Measurements from ENCODE around the gene ACAA1. TPM values are rescaled to one million over a fixed set of nuclear protein-coding genes. Genes with fewer than 3 reads are reported as not detected.

ACAA1 gene
- total RNA-seq, 1 experiment from 2014 or later: 58.9 TPM

DNA sequence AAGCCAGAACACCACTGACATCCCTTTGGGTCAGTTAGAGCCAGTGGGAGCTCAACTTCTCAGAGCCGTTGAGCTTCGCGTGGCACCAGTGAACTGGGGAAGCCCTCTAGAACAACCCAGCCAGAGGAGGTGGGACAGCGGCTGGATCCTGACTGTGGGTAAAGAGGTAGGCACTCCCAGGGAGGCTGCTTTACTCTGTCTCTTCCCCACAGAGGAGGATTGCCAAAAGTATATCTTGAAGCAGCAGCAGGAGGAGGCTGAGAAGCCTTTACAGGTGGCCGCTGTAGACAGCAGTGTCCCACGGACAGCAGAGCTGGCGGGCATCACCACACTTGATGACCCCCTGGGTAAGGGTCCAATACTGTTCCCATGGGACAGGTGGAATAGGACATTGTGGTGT lies 2.7 kb upstream of the ACAA1 start:
- no TSS peak for BruUV-seq (replicated peaks)
- Histone ChIP-seq H3K27me3 (ENCODE audit: insufficient read depth, low read depth) (no peaks in the 10 kb centered on the region), H3F3A (ENCODE audit: insufficient read depth, low read depth) (peaks cover 31% of the 10 kb centered on the region; the same call in 1 of the 2 replicates), H4K20me1 (ENCODE audit: insufficient read depth) (no peaks in the 10 kb centered on the region), H3K27ac (no peak overlapping the region), H3K9me3 (ENCODE audit: insufficient read depth, low read depth) (no peaks in the 10 kb centered on the region), H3K4me1 (replicated peaks; ENCODE audit: insufficient read depth) (peaks cover 53% of the 10 kb centered on the region), H2AFZ (no peak overlapping the region), H3K9me2 (ENCODE audit: insufficient read depth) (no peaks in the 10 kb centered on the region), H3K36me3 (ENCODE audit: low read depth) (no peaks in the 10 kb centered on the region), H3K4me2 (peak overlapping the region; percentile 97), H3K79me2 (ENCODE audit: low read depth) (peaks cover 35% of the 10 kb centered on the region), H3K4me3 (no peak overlapping the region; the same call in 1 of the 2 replicates)
- intact Hi-C loops (cut with micrococcal nuclease; ENCODE audit: unreplicated experiment): loop anchor here (5.0 to 10.0 kb wide), 4 partner anchors 108 to 1147 kb away; partner anchors contain the start of genes ACVR2B, EPM2AIP1 and MLH1
- ChIA-PET POLR2A (ENCODE audit: unreplicated experiment) (no interaction called here), CTCF (no interaction called here)
- no peak for DNase-seq
- TF ChIP-seq, protein P1, sequence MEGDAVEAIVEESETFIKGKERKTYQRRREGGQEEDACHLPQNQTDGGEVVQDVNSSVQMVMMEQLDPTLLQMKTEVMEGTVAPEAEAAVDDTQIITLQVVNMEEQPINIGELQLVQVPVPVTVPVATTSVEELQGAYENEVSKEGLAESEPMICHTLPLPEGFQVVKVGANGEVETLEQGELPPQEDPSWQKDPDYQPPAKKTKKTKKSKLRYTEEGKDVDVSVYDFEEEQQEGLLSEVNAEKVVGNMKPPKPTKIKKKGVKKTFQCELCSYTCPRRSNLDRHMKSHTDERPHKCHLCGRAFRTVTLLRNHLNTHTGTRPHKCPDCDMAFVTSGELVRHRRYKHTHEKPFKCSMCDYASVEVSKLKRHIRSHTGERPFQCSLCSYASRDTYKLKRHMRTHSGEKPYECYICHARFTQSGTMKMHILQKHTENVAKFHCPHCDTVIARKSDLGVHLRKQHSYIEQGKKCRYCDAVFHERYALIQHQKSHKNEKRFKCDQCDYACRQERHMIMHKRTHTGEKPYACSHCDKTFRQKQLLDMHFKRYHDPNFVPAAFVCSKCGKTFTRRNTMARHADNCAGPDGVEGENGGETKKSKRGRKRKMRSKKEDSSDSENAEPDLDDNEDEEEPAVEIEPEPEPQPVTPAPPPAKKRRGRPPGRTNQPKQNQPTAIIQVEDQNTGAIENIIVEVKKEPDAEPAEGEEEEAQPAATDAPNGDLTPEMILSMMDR (conservative IDR thresholded peaks at IDR 0.05): no peak
- no peak for TF ChIP-seq EZH2 (IDR thresholded peaks at IDR 0.05; ENCODE audit: low read depth)

DNA sequence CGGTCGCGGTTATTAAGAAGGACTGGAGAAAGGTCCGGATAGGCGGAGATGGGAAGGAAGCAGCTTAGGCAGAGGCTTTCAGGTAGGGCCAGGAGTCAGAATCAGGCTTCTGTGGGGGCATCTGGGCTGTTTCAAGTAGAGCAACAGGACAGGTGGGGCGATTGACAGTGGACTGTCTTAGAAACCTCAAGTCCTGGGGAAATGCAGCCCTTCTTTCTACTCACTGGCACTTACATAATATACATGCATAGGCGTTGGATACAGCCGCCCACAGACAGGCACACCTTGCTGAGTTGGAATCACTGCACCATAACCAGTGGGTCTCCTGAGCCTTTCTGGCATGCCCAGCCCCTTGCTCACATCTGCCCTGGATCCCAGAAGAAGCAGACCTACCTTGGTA lies 2.3 kb upstream of the ACAA1 start:
- no peaks in the 10 kb centered on the region for H3K27me3 ChIP-seq (ENCODE audit: insufficient read depth, low read depth)
- H3K79me2 ChIP-seq (ENCODE audit: low read depth): peaks cover 40% of the 10 kb centered on the region
- no peaks in the 10 kb centered on the region for H4K20me1 ChIP-seq (ENCODE audit: insufficient read depth)
- no peaks in the 10 kb centered on the region for H3K9me3 ChIP-seq (ENCODE audit: insufficient read depth, low read depth)
- H2AFZ ChIP-seq: peak overlapping the region; percentile 93
- peaks cover 57% of the 10 kb centered on the region for H3K4me1 ChIP-seq (replicated peaks; ENCODE audit: insufficient read depth)
- no peaks in the 10 kb centered on the region for H3K9me2 ChIP-seq (ENCODE audit: insufficient read depth)
- no TSS peak for BruUV-seq (replicated peaks)
- DNase-seq: no peak
- H3K4me2 ChIP-seq: peak overlapping the region; percentile 97
- POLR2A ChIA-PET (ENCODE audit: unreplicated experiment): interaction anchor here (0.7 kb wide), 1 partner anchor 9 kb away, joined by 5 read pairs; no protein-coding TSS in a partner anchor
- no peak for TF ChIP-seq EZH2 (IDR thresholded peaks at IDR 0.05; ENCODE audit: low read depth)
- TF ChIP-seq, protein P1 (conservative IDR thresholded peaks at IDR 0.05): no peak
- H3K27ac ChIP-seq: no peak overlapping the region
- intact Hi-C loops (cut with micrococcal nuclease; ENCODE audit: unreplicated experiment): loop anchor here (5.0 to 10.0 kb wide), 4 partner anchors 108 to 1147 kb away; partner anchors contain the start of genes ACVR2B, EPM2AIP1 and MLH1
- H3K4me3 ChIP-seq: peak overlapping the region; percentile 98
- H3F3A ChIP-seq (ENCODE audit: insufficient read depth, low read depth): peaks cover 32% of the 10 kb centered on the region; the same call in 1 of the 2 replicates
- CTCF ChIA-PET: no interaction called here
- no peaks in the 10 kb centered on the region; the same call in 1 of the 2 replicates for H3K36me3 ChIP-seq (ENCODE audit: low read depth)

DNA sequence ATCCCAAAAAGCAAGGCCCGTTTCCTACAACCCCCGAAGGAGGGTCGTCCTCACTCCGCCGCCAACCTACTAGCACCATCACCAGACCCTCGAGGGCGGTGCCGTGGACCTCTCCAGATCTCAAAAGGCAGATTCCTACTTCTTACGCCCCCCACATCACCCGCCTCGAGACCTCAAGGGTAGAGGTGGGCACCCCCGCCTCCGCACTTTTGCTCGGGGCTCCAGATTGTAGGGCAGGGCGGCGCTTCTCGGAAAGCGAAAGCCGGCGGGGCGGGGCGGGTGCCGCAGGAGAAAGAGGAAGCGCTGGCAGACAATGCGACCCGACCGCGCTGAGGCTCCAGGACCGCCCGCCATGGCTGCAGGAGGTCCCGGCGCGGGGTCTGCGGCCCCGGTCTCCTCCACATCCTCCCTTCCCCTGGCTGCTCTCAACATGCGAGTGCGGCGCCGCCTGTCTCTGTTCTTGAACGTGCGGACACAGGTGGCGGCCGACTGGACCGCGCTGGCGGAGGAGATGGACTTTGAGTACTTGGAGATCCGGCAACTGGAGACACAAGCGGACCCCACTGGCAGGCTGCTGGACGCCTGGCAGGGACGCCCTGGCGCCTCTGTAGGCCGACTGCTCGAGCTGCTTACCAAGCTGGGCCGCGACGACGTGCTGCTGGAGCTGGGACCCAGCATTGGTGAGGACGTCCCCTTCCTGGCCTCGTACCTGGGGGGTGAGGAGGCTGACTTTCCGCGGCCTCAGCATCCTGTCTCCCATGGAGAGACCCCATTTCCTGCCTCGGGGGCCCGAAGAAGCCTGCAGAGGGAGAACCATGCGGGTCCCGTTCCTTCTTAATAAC lies 1.6 kb upstream of the ACAA1 start, which contains the start of gene MYD88:
Gene MYD88 (plus strand): TSS at position 313 of the 842 bp plus-strand sequence. CDS start 40 bp downstream, at position 353.
- BruUV-seq (replicated peaks): no TSS peak
- ChIA-PET CTCF (no interaction called here), POLR2A (ENCODE audit: unreplicated experiment) (interaction anchor here (0.7 kb wide), 2 partner anchors 10 to 27 kb away, joined by 5 to 8 read pairs; partner anchors contain the start of gene OXSR1)
- peak in 1 of 2 experiments; percentile 70 for DNase-seq
- H3K9me3 ChIP-seq (ENCODE audit: insufficient read depth, low read depth): no peaks in the 10 kb centered on the region
- H4K20me1 ChIP-seq (ENCODE audit: insufficient read depth): no peaks in the 10 kb centered on the region
- H3K4me2 ChIP-seq: peak within 1 kb of the TSS; percentile 97
- H3K79me2 ChIP-seq (ENCODE audit: low read depth): peaks cover 44% of the 10 kb centered on the region
- H2AFZ ChIP-seq: peak within 1 kb of the TSS; percentile 93
- H3F3A ChIP-seq (ENCODE audit: insufficient read depth, low read depth): peaks cover 38% of the 10 kb centered on the region; the same call in 1 of the 2 replicates
- intact Hi-C loops (cut with micrococcal nuclease; ENCODE audit: unreplicated experiment): loop anchor here (5.0 to 10.0 kb wide), 4 partner anchors 109 to 1146 kb away; partner anchors contain the start of genes ACVR2B, EPM2AIP1 and MLH1
- H3K27me3 ChIP-seq (ENCODE audit: insufficient read depth, low read depth): no peaks in the 10 kb centered on the region
- TF ChIP-seq EZH2 (IDR thresholded peaks at IDR 0.05; ENCODE audit: low read depth): no peak
- TF ChIP-seq, protein P1 (conservative IDR thresholded peaks at IDR 0.05): no peak
- peak within 1 kb of the TSS; percentile 98 for H3K4me3 ChIP-seq
- peaks cover 63% of the 10 kb centered on the region for H3K4me1 ChIP-seq (replicated peaks; ENCODE audit: insufficient read depth)
- H3K36me3 ChIP-seq (ENCODE audit: low read depth): no peaks in the 10 kb centered on the region; the same call in 1 of the 2 replicates
- H3K27ac ChIP-seq: peak within 1 kb of the TSS; percentile 69
- H3K9me2 ChIP-seq (ENCODE audit: insufficient read depth): no peaks in the 10 kb centered on the region
